HG03354 (cell line): ENCODE data around the gene CASS4.

Experiments
- ATAC-seq: cut with Tn5 transposase; IDR thresholded peaks from one replicate; pipeline ENCODE4 v1.9.1; 2021; ENCODE audit warnings: mild to moderate bottlenecking; ENCODE audit not compliant: unreplicated experiment, poor library complexity, severe bottlenecking

The CASS4 gene

GRCh38 chr20:56422076-56422823, 10.2 kb downstream of the CASS4 start:
- ATAC-seq = no peak

DNA sequence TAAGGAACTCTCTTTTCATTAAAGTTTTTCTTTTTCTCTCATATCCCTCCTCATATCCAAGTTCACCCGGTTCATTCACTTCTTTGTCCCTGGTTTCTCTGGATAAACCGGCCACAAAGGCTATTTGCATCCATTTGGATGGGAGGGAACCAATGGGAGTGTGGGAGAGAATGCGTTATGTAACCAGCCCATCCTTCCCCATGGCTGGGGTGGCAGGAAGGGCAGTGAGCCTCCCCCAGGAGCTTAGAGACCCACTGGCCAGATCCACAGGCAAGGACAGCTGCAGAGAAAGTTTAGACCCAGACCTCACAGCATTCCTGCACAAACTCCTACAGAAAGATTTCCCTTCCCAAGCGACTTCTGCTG, 10.7 kb downstream of the CASS4 start:
- no peak for ATAC-seq

GRCh38 chr20:56423211-56423610, 11.2 kb downstream of the CASS4 start:
- ATAC-seq = no peak

- no peak for ATAC-seq
Measured at GRCh38 chr20:56423886-56424285, 11.8 kb downstream of the CASS4 start.

- no peak for ATAC-seq
Measured at GRCh38 chr20:56424931-56425330, 12.9 kb downstream of the CASS4 start.

DNA sequence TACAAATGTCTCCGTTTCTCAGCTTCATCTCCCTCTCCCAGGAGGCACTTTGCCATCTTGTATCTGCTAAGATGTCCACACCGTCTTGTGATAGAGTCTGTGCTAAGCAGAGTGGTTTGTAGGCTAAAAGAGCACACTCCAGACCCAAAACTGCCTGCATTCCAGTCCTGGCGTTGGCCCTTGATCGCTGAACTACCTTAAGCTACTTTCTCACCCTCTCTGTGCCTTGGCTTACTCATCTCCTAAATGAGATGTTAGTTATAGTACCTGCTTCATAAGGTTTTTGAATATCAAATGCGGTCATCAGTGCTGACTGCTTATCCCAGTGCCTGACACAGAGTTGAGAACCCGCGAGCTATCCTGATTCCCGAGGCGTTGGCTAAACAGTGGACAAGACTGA, 14.0 kb downstream of the CASS4 start:
- ATAC-seq = no peak

- ATAC-seq = no peak
Measured at GRCh38 chr20:56426926-56427325, 14.9 kb downstream of the CASS4 start.

DNA sequence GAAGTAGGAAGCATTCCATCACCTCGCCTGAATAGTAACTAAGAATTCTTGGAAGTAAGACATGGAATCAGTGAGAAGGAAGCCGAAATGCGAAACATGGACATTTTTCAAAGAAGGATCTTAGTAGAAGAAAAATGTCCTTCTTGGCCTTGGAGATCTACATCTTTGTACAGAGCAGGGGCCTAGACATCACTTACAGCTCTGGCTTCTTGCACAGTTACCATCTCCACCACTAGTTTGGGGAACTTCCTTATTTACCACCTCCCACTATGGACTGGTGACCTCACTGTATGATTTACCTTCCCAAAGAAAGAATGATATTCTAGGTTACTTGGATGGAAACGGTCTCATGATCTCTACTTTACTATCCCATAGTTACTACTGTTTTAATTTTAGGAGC, 15.7 kb downstream of the CASS4 start:
- ATAC-seq = no peak

DNA sequence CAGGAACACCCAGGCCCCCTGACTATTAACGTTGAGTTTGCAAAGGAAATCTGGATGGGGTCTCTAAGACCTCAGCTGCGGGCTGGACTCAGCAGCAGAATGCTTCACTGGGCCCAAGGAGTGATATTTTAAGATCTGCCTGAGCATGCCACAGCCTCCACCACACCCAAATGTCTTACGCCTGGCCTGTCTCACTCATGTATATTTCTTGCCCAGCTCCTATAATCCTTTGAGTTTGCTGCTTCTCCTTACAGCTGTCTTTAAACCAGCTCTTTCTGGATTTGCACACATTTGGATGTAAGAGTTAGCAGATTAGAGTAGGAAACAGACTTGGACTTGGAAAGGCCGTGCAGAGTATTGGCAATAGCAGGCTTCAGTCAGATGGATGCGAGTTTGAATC, 16.4 kb downstream of the CASS4 start:
- no peak for ATAC-seq

DNA sequence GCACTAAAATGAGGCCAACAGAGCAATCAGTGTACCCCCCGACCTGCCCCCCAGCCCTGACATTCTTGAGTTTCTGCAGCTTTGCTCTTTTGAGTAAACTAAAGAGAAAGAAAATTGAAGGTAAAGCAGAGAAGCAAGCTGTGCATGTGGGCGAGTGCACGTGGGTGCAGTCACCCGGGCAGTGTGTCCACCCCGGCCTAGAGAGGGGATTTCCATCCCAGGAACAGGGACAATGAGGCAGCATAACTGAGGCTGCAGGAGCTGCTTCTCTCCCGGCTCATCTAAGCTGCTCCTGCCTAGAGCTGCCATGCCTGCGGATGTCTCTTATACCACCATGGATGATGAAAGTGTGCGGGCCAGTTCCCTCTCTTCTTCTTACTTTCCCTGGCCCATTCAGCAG, 16.8 kb downstream of the CASS4 start:
- ATAC-seq = no peak

GRCh38 chr20:56429502-56429901, 17.4 kb downstream of the CASS4 start:
- no peak for ATAC-seq

DNA sequence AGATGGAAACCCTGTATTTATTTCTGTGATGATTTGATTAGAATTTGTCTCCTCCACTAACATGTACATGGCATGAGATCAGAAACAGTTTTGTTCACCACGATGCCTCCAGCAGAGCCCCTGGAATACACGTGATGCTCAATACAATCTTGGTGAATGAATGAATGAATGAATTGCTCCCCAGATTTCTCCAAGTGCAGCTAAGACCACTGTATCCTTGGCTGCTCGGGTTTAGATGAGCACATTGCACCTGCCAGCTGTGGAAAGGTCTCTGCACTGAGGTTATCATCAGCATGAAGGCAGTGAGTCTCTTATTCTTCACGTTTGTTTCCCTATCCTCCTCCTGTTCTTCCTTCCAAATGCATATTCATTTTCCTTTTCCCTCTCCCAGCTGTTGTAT, 17.9 kb downstream of the CASS4 start:
- ATAC-seq = no peak

DNA sequence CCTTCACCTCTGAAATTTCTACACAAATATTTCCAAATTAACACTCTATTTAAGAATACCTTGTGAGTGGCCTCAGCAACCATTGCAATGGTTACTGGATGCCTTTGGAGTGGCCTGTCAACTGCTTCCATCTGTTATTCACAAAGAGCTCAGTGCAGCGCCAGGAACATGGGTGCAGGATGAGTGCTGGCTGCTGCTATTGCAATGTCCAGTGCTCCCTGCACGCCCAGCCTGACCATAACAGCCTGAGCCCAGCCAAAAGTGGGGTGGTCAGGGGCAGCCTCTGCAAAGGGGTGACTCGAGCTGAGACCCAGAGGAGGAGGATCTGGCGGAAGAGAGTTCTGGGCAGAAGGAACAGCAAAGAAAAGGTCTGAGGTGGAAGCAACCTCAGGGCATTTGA, 18.4 kb downstream of the CASS4 start:
- no peak for ATAC-seq

- no peak for ATAC-seq
Measured at GRCh38 chr20:56430957-56431356, 18.9 kb downstream of the CASS4 start.

- ATAC-seq = no peak
Measured at GRCh38 chr20:56431471-56431870, 19.4 kb downstream of the CASS4 start.

GRCh38 chr20:56433221-56433879, 21.3 kb downstream of the CASS4 start:
- no peak for ATAC-seq

GRCh38 chr20:56433880-56434255, 21.8 kb downstream of the CASS4 start:
- no peak for ATAC-seq

GRCh38 chr20:56437196-56437960, 25.3 kb downstream of the CASS4 start:
- no peak for ATAC-seq

- no peak for ATAC-seq
Measured at GRCh38 chr20:56438284-56438683, 26.2 kb downstream of the CASS4 start.

DNA sequence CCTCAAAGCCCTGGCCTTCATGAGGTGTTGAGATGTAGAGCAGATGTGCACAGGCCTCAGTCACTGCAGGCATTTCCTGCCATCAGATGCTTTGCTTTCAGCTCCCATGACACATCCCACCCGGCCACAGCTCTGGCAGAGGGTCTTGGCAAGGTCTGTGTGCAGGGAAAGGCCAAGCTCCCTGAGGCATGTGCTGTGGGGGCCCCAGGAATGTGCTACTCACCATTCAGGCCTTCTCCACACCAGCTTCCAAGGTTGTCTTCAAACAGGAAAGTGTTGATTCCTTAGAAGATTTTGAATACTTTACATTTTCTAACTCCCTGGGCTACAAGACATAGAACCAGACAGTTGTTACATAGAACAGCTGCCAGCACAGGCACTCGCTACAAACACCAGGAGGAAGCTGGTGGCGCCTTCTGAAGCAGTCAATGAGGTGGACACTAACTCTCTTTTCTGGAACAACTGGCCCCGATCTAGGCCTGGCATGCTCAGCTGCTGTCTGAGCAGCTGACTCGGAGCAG, 27.8 kb downstream of the CASS4 start:
- no peak for ATAC-seq
